ENCODE data around the gene TPBGL.

TPBGL gene

GRCh38 chr11:75212411-75212810, 28.2 kb upstream of the TPBGL start:
- no peak for DNase-seq (ENCODE audit: low spot score)

GRCh38 chr11:75214411-75214821, 26.2 kb upstream of the TPBGL start:
- DNase-seq (ENCODE audit: low spot score), result peak; percentile 84

GRCh38 chr11:75214843-75215242, 25.7 kb upstream of the TPBGL start:
- no peak for DNase-seq (ENCODE audit: low spot score)

DNA sequence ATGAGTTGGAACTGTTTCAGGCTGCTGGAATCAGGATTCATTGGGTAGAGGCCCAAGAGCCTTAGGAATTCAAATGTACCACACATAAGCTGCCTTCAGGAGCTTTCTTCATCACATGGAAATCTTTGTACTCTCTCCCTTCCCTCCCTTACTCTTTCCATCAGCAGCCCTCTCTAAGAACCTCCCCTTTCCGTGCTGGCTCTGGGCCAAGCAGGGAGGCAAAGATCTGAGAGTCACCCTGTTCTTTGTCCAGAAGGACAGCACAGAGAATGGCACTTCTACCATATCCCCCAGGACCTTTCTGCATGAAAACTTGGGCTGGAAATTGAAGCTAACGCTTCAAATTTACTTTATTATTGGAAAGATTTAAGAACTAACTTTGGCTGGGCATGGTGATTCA, 20.7 kb upstream of the TPBGL start:
- no peak for DNase-seq (ENCODE audit: low spot score)

DNA sequence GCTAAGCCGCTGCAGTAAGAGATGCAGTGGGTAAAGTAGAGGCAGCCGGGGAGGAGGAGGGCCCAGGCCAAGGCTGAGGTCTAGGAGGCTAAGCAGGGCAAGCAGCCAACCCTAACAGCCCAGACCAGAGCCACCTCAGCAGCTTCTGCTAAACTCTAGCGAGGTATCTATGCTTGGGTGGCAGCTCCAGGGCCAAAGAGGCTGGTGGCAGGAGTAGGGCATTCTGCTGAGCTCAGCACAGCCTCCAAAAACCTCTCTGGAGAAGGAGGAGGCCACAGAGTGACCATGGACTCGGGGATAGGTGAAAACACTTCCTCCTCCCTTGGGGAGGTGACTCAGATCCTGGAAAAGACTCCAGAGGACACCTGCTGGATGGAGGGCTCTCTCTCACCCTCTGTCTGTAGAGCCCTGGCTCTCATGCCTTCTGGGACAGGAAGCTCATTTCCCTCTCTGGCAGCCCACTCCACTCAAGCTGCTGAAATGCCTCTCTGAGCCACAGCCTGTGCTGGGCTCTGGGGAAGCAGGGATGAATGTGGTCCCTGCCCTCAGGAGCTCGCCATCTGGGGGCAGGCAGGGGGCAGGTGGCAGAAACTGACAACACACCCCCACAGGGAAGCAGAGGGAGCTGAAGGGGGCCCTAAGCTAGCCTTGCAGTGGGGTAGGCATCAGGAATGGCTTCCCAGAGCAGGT, 16.5 kb upstream of the TPBGL start:
- DNase-seq (ENCODE audit: low spot score), result no peak

DNA sequence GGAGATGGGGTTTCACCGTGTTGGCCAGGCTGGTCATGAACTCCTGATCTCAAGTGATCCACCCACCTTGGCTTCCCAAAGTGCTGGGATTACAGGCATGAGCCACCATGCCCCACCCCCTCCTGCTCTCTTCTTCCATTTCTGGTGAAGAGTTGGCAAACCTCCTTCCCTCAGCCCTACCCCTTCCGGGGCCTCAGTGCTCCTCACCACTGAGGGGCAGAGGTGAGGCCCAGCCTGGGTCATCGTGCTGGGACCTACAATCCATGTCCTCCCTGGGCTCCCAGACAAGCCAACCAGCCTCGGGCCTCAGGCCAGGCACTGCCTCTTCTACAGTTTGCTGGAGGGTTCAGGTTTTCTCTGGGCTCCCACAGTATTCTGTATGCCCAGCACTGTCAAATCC, 14.8 kb upstream of the TPBGL start:
- DNase-seq (ENCODE audit: low spot score), result no peak

DNA sequence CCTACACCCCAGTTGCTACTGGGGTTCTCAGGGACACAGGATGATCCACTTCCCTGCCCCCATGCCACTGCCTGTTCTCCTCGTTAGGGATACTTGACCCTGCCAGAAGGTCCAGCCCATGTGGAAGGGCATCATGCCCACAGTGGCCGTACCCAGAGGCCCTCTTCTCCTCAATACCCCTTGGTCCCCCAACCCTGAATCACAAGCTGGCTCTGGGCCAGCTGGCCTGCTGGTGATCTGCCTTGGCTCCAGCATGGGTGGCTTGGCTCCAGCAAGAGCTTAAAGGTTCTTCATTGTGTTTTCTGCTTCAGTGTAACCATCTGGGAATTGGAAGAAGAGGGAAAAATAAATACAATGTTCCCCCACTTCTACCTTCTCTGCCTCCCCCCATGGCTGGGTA, 11.1 kb upstream of the TPBGL start:
- no peak for DNase-seq (ENCODE audit: low spot score)

- DNase-seq (ENCODE audit: low spot score), result no peak
Observed at GRCh38 chr11:75230621-75231020, 10.0 kb upstream of the TPBGL start.

DNA sequence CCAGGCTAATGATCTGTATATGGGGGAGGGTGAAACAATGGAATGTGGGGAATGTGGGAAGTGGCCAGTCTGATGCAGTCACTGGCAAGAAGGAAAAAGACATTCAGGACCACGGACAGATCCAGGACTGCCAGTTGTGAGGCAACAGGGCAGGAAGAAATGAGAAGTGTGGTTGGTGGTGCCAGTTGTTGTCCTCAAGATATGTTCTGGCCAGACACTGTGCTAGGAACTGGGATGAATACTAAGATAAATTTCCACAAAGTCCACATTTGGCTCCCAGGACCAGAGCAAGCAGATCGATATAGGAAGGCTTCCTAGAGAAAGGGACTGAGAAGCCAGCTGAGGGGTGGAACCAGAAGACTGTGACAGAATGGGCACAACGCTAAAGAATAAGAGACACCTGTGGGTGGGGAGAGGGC, 6.8 kb upstream of the TPBGL start:
- peak; percentile 52 for DNase-seq (ENCODE audit: low spot score)

- DNase-seq (ENCODE audit: low spot score), result no peak
Observed at GRCh38 chr11:75236062-75236461, 4.5 kb upstream of the TPBGL start.

GRCh38 chr11:75237050-75237449, 3.5 kb upstream of the TPBGL start:
- DNase-seq (ENCODE audit: low spot score), result no peak

- DNase-seq (ENCODE audit: low spot score), result no peak
Observed at GRCh38 chr11:75238595-75239440, 1.8 kb upstream of the TPBGL start.

- no peak for DNase-seq (ENCODE audit: low spot score)
Observed at GRCh38 chr11:75239531-75240290, 863 bp upstream of the TPBGL start.

DNA sequence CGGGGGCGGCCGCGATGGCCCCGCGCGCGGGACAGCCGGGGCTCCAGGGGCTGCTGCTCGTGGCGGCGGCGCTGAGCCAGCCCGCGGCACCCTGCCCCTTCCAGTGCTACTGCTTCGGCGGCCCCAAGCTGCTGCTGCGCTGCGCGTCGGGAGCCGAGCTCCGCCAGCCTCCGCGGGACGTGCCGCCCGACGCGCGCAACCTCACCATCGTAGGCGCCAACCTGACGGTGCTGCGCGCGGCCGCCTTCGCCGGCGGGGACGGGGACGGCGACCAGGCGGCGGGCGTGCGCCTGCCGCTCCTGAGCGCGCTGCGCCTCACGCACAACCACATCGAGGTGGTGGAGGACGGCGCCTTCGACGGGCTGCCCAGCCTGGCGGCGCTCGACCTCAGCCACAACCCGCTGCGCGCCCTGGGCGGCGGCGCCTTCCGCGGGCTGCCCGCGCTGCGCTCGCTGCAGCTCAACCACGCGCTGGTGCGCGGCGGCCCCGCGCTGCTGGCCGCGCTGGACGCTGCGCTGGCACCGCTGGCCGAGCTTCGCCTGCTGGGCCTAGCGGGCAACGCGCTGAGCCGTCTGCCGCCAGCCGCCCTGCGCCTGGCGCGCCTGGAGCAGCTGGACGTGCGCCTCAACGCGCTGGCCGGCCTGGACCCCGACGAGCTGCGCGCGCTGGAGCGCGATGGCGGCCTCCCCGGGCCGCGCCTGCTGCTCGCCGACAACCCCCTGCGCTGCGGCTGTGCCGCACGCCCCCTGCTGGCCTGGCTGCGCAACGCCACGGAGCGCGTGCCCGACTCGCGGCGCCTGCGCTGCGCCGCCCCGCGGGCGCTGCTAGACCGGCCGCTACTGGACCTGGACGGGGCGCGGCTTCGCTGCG, 697 bp downstream of the TPBGL start:
- peak; percentile 84 for DNase-seq (ENCODE audit: low spot score)

DNA sequence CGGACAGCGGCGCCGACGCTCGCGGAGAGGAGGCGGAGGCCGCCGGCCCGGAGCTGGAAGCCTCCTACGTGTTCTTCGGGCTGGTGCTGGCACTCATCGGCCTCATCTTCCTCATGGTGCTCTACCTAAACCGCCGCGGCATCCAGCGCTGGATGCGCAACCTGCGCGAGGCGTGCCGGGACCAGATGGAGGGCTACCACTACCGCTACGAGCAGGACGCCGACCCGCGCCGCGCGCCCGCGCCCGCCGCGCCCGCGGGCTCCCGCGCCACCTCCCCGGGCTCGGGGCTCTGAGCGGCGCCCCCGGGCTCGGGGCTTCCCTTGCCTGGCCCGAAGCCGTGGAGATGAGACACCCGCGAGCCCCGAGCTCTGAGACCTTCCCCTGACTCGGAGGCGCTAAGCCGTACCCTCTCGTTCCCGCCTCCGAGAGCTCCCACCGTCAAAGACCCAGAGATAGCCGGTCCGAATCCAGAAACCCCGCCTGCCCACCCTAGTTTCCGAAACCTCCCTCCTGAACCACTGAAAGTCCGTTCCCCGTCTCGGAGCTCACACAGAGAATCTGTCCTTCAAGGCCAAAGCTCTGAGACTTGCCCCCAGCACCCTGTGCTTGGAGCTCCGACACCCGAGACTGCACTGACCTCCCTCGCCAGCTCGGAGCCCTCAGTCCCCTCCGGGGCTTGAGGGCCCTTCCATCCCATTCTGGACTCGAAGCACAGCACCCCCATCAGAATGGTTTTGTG, 1.5 kb downstream of the TPBGL start:
- no peak for DNase-seq (ENCODE audit: low spot score)

GRCh38 chr11:75242722-75243600, 2.4 kb downstream of the TPBGL start:
- no peak for DNase-seq (ENCODE audit: low spot score)

GRCh38 chr11:75244052-75244814, 3.7 kb downstream of the TPBGL start:
- DNase-seq (ENCODE audit: low spot score), result no peak

DNA sequence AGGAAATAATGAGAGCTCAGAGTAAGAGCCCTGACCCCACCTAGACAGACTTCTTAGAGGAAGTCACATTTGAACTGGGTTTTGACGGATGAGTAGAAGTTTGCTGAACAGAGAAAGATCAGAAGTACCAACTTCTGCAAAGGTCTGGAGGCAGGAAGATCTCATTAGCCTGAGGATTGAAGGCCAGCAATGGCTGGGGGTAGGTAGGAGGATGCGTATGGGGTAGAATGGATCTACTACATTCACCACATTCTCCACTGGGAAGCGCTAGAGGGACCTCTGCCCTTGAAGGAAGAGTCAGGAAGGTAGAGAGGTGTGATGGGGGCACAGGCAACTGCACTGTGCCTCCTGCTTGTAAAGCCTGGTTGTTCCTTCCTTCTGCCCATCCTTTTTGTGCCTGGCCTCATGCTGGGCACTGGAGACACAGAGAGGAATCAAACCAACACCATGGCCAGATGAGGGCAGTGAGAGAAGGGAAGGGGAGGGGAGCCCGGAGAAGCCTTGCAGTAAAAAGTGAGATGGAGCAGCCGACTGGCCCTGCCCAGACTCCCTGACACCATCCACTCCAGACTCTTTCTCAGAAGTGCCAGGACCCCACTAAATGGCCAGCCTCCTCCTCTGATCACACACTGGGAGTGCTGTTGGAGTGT, 4.9 kb downstream of the TPBGL start:
- DNase-seq (ENCODE audit: low spot score), result no peak

All from kidney capillary endothelial cell (primary cell).